SKM-1 treated with dmso at 0.1 percent for 144 hours (cell line): ENCODE measurements around the gene SPEF1.
"Not testable (repeated sequence)": the region's sequence is repeated elsewhere in the genome, so short reads cannot be mapped to it uniquely, and the experiment has no call there.

Source experiments
- DNase-seq: peaks from one replicate; lab custom pipeline; 2025; ENCODE audit not compliant: unreplicated experiment; lab: John Stamatoyannopoulos, UW

The SPEF1 gene

GRCh38 chr20:3789201-3789600 is 8.0 kb upstream of the SPEF1 start:
- DNase-seq = not testable (repeated sequence)

DNA sequence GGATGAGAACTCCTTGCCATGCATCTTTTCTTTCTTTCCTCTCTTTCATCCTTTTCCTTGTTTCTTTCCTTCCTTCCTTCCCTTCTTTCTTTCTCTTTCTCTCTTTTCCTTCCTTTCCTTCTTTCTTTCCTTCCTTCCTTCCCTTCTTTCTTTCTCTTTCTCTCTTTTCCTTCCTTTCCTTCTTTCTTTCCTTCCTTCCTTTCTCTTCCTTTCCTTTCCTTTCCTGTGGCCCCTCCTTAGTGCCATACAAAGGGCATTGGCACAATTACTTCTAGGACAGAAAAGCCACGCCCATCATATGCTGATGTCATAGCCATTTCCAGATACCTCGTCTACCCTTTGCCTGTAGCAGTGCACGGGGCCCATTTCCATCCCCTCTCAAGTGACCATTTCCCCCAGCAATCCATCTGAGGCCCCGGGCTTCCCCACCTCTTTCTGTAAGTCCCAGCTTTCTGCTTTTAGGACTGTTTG is 7.5 kb upstream of the SPEF1 start:
- DNase-seq = no peak

- no peak for DNase-seq
Observed at GRCh38 chr20:3787324-3788014, 6.2 kb upstream of the SPEF1 start.

- peak; percentile 53 for DNase-seq
Observed at GRCh38 chr20:3786665-3787323, 5.5 kb upstream of the SPEF1 start, which contains the start of gene CENPB. TSS of gene CENPB (minus strand) at chr20:3786740. CDS start at chr20:3786483, 257 bp downstream.

- no peak for DNase-seq
Observed at GRCh38 chr20:3786126-3786484, 4.9 kb upstream of the SPEF1 start.

DNA sequence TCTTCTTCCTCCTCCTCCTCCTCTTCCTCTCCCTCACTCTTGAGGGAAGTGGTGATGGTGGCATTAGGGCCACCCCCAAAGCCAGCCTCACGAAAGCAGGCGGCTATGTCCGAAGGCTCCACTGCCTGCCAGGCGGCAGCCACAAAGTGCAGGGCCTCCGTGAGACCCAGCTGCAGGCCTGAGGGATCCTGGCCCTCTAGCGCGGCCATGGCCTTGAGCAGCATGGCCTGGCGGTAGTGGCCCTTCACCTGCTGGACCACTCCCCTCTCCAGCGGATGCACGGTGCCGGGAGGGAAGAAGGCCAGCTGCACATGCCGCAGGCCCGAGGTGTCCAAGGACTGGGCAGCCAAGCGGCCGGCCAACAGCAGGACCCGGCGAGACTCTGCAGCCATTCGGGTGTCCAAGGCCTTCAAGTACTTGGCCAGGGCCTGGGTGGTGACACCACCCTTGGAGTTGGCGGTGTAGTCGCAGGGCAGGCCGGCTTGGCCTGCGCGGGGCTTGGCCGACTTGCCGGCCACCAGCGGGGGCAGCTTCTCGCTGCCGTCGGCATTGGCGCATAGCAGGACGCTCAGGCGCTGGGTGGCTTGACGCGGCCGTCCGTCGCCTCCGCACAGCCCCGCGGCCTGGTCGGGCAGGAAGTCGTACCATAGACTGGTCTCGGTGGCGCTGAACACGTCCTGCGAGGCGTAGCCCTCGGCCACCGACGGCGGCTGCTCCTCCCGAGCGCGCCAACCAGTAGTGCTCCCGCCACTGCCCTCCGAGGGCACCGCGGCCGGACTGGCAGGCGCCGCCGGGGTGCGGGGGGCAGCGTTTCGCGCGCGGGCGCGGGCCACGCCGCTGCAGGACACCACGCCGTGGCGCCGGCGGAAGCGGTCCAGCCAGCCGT is 4.2 kb upstream of the SPEF1 start:
- DNase-seq = no peak

GRCh38 chr20:3784863-3785239 is 3.6 kb upstream of the SPEF1 start:
- DNase-seq = no peak

- DNase-seq = no peak
Observed at GRCh38 chr20:3784216-3784853, 3.1 kb upstream of the SPEF1 start.

GRCh38 chr20:3783511-3784195 is 2.4 kb upstream of the SPEF1 start:
- no peak for DNase-seq

- no peak for DNase-seq
Observed at GRCh38 chr20:3783068-3783489, 1.8 kb upstream of the SPEF1 start.

DNA sequence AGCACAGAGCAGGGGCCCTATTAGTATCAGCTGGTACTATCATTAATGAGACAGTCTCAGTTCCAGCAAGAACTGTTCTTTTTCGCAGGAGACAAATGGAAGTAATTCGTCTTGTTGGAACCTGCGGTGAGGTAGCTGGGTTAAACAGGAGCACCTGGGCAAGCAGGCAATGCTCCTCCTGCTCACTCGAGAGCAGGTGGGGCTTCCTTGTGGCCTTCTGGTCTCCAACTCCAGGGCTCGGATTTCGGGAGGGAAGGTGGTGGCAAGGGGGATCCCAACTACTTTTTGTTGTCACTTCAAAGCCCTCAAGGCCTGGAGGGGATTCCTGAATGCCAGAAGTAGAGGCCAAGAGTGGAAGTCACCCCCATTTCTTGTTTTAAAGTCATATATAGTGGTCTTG is 1.3 kb upstream of the SPEF1 start:
- no peak for DNase-seq

GRCh38 chr20:3778976-3779375 is 2.3 kb downstream of the SPEF1 start:
- no peak for DNase-seq

DNA sequence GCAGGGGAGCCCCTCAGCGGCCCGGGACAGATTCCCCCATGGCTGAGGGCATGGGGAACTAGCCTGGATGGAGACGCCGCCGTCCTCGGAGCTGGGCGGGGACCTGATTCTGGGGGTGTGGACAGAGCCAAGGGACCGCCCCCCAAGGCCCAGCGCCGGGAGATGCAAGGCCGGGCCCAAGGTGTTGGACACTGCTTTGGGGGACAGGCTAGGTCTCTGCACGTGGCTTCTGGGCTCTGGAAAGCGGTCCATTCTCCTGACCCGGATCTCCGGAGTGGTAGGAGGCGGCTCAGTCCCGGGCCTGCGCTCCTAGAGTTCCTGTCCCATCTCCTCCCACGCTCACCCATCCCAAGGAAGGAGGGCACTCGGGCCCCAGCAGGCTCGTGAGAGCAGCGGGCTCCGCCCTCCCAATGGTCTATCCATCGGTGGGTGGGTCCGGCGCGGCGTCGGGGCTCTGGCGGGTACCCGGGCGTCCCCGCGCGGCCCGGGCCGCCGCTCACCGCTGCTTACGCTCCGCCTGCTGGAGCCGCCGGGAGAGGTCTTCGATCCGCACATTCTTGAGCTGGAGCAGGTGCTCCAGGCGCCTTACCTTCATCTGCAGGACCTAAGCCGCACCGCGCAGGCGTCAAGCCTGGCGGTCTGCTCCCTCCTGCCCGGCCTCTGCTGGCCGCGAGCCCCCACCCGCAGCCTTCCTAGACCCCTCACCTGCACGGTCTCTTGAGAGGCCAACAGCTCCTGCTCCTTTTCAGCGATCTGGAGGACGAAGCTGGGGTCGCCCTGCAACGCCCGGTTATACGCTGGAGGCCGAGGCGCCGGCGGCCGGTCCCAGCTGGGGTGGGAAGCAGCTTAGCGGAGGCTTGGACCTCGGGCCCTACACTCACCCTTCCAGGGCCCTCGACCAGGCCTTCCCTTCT is 3.3 kb downstream of the SPEF1 start:
- DNase-seq = no peak

GRCh38 chr20:3777381-3777715 is 3.9 kb downstream of the SPEF1 start:
- no peak for DNase-seq

DNA sequence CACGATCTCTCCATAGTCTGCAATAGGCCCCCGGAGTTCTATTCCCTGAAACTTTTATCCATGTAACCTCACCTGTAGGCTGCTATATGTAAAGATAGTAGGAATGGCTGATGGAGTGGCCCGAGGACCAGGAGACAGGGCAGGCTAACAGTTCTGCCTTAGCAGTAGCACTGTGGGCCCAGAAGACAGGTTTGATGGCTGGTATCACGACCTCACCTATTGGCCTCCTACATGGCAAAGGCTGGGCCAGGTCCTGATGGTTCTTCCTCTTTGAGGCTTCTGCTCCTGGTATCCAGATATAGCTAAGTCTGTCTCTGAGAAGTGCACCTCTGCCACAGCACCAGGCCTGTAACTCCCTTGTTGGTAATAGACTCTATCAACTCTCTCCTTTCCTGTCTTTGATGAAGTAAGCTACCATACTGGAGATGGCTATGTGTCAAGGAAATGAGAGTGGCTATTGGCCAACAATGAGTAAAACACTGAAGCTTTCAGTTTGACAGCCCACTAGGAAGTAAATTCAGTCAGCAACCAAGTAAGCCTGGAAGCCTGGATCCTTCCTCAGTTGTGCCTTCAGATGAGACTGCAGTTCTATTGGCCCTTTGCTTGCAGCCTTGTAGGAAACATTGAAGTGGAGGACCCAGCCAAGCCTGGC is 5.7 kb downstream of the SPEF1 start:
- DNase-seq = no peak

- no peak for DNase-seq
Observed at GRCh38 chr20:3771552-3772058, 9.6 kb downstream of the SPEF1 start.

DNA sequence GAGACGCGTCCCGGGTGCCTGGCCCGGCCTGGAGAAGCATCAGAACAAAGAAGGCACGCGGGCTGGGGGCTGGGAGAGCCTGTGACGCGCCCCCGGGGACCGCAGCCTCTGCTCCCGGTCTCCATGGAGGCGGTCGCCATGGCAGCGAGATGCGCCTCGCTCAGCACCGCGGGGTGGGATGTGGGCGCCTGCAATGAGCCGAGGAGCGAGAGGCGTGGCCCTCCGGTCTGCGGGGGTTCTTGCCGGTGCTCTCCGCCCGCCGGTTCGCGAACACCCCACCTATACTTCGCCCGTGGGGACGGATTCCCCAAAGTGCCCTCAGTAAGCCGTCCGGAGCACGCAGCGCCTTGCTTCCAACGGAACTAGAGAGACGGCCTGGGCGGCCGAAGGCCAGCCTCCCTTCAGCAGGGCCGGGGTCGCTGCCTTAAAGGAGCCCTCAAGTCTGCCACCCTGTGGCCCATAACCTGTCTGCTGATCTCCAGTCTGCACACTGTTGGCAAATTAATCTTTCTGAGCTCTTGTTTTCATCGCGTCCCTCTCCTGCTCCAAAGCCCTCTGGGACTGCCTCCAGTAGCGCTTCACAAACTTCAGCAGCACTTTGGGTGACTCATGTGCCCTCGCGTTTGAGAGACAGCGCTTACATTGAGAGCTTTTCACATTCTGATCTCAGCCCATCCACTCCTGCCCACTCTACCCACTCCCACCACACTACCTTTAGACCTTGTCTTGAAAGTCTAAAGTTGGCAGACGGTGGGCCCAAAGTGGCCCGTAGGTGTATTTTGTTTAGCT is 12.7 kb downstream of the SPEF1 start:
- peak; percentile 44 for DNase-seq
